K562 (cell line): Measurements from ENCODE around the gene SLC7A11. TPM values are rescaled to one million over a fixed set of nuclear protein-coding genes. Genes with fewer than 3 reads are reported as not detected.
A peak's percentile ranks its signal among the peaks of the same experiment; 100 is the strongest.

ENCODE experiments used
- CBX5 ChIP-seq: IDR thresholded peaks from 2 replicates; pipeline ENCODE4 v1.6.1; 2014; ENCODE audit warnings: low read depth, borderline replicate concordance
- DDX20 ChIP-seq: fragments of 450-650 bp; IDR thresholded peaks from 2 replicates; pipeline ENCODE4 v1.6.1; 2016; ENCODE audit warnings: missing genetic modification characterization, low read depth, mild to moderate bottlenecking, missing compliant biosample characterization, moderate library complexity
- EGR1 ChIP-seq: fragments of 450-650 bp; conservative IDR thresholded peaks from 2 replicates; pipeline ENCODE4 v1.6.1; 2017; ENCODE audit warnings: mild to moderate bottlenecking
- FOXJ2 ChIP-seq: fragments of 200-800 bp; sonication (Bioruptor generic); IDR thresholded peaks from 2 replicates; pipeline ENCODE4 v1.6.1; 2016; ENCODE audit warnings: missing genetic modification characterization, missing compliant biosample characterization
- FOXM1 ChIP-seq, 2 experiments: fragments of 450-650 bp in 1 of 2; sonication (generic) in 1 of 2; formaldehyde crosslinking in 1 of 2; IDR thresholded peaks; 2 replicates each; pipeline versions ENCODE4 v1.6.1 to v1.9.0; 2017 to 2022; ENCODE audit warnings: low read depth in 2 of 2, mild to moderate bottlenecking in 2 of 2, missing genetic modification reagents in 1 of 2, moderate library complexity in 1 of 2
- MECOM ChIP-seq: fragments of 250-450 bp; sonication (Bioruptor Pico); IDR thresholded peaks from 2 replicates; pipeline ENCODE4 v1.8.0; 2022; ENCODE audit warnings: inconsistent platforms
- NCOA2 ChIP-seq, 2 experiments: fragments of 450-650 bp; IDR thresholded peaks; 2 replicates each; pipeline ENCODE4 v1.6.1; 2018; ENCODE audit warnings: mild to moderate bottlenecking in 2 of 2, moderate library complexity in 1 of 2; ENCODE audit not compliant: partially characterized antibody in 2 of 2
- RFX7 ChIP-seq: fragments of 250-450 bp; sonication (Bioruptor Pico); IDR thresholded peaks from 2 replicates; pipeline ENCODE4 v1.5.1; 2021; ENCODE audit warnings: mild to moderate bottlenecking
- RNF2 ChIP-seq: sonication (generic); IDR thresholded peaks from 2 replicates; pipeline ENCODE4 v1.6.1; 2016
- SPI1 ChIP-seq: IDR thresholded peaks from 2 replicates; pipeline ENCODE4 v1.6.1; 2011; ENCODE audit warnings: low read depth, low read length, control low read depth, borderline replicate concordance
- TAF1 ChIP-seq: IDR thresholded peaks from 2 replicates; pipeline ENCODE4 v1.6.1; 2011; ENCODE audit warnings: mild to moderate bottlenecking, low read length, moderate library complexity; ENCODE audit not compliant: insufficient read depth, control insufficient read depth, severe bottlenecking; ENCODE audit errors: extremely low read depth
- TCFL5 ChIP-seq: fragments of 250-450 bp; sonication (Bioruptor Pico); conservative IDR thresholded peaks from 2 replicates; pipeline ENCODE4 v1.6.1; 2021; ENCODE audit warnings: mild to moderate bottlenecking, moderate library complexity, matching md5 sums
- ZNF12 ChIP-seq: sonication (generic); formaldehyde crosslinking; IDR thresholded peaks from 2 replicates; pipeline ENCODE4 v1.4.0; 2020; ENCODE audit warnings: mild to moderate bottlenecking, missing genetic modification reagents
- ZNF354B ChIP-seq: fragments of 250-450 bp; sonication (Bioruptor Pico); IDR thresholded peaks from 2 replicates; pipeline ENCODE4 v1.4.0; 2020
- ZNF584 ChIP-seq: fragments of 200-800 bp; sonication (Bioruptor generic); IDR thresholded peaks from 2 replicates; pipeline ENCODE4 v1.6.1; 2016; ENCODE audit warnings: low read depth, mild to moderate bottlenecking, missing genetic modification characterization, missing compliant biosample characterization
- ZNF668 ChIP-seq: fragments of 250-450 bp; sonication (Bioruptor Pico); IDR thresholded peaks from 2 replicates; pipeline ENCODE4 v1.8.0; 2022; ENCODE audit warnings: mild to moderate bottlenecking, inconsistent platforms
- polyA plus RNA-seq, 8 experiments: library from polyadenylated mRNA; depleted of rRNA in 4 of 8; stranded (reverse) in 5 of 8; unstranded in 3 of 8; fragments of >200 nt; fragmentation: Nextera tagmentation in 2 of 8; fragmentation: Illumina TruSeq in 1 of 8; extraction: Ambion mirVana in 2 of 8; extraction: Trizol in 1 of 8; gene quantifications; 2 replicates each; pipeline versions ENCODE4 v1.2.1 to v1.2.3, GENCODE V29; 2011 to 2014; ENCODE audit warnings: inconsistent platforms in 1 of 8, missing spikeins in 1 of 8
- total RNA-seq, 7 experiments: library from RNA; depleted of rRNA in 6 of 7; stranded (reverse); fragments of >200 nt in 6 of 7; fragmentation: Illumina TruSeq in 2 of 7; extraction: Trizol in 2 of 7; gene quantifications; 2 replicates each; pipeline versions ENCODE4 v1.2.1 to v1.2.3, GENCODE V29; 2011 to 2021; ENCODE audit warnings: low replicate concordance in 1 of 7
- TF ChIP-seq, protein P1 (sequence below): fragments of 450-650 bp; conservative IDR thresholded peaks from 2 replicates; pipeline ENCODE4 v1.6.1; 2016; ENCODE audit warnings: missing genetic modification characterization, low read depth, mild to moderate bottlenecking, control low read depth, missing compliant biosample characterization
- TF ChIP-seq, protein P2 (sequence below): fragments of 250-450 bp; sonication (Bioruptor Pico); IDR thresholded peaks from 2 replicates; pipeline ENCODE4 v1.4.0; 2020; ENCODE audit warnings: borderline replicate concordance
- TF ChIP-seq, protein P3 (sequence below), 2 experiments: fragments of 450-650 bp in 1 of 2; sonication (generic) in 1 of 2; formaldehyde crosslinking in 1 of 2; IDR thresholded peaks in 1 of 2; conservative IDR thresholded peaks in 1 of 2; 2 replicates each; pipeline versions ENCODE4 v1.6.1 to v1.8.1; 2016 to 2023; ENCODE audit warnings: mild to moderate bottlenecking in 2 of 2, moderate library complexity in 2 of 2, inconsistent platforms in 1 of 2, missing genetic modification reagents in 1 of 2
- TF ChIP-seq, protein P4 (sequence below): sonication (generic); formaldehyde crosslinking; IDR thresholded peaks from 2 replicates; pipeline ENCODE4 v1.5.0; 2020; ENCODE audit warnings: missing genetic modification reagents
- TF ChIP-seq, protein P5 (sequence below): fragments of 450-650 bp; conservative IDR thresholded peaks from 2 replicates; pipeline ENCODE4 v1.6.1; 2016; ENCODE audit warnings: missing genetic modification characterization, low read depth, mild to moderate bottlenecking, missing compliant biosample characterization, moderate library complexity

The SLC7A11 gene
- total and polyA plus RNA-seq, 9 of the 15 experiments (the other 6 are each of a cell fraction or from before 2014, with no cell fraction given), result 4.5 to 26.1 (median 13.5) TPM

DNA sequence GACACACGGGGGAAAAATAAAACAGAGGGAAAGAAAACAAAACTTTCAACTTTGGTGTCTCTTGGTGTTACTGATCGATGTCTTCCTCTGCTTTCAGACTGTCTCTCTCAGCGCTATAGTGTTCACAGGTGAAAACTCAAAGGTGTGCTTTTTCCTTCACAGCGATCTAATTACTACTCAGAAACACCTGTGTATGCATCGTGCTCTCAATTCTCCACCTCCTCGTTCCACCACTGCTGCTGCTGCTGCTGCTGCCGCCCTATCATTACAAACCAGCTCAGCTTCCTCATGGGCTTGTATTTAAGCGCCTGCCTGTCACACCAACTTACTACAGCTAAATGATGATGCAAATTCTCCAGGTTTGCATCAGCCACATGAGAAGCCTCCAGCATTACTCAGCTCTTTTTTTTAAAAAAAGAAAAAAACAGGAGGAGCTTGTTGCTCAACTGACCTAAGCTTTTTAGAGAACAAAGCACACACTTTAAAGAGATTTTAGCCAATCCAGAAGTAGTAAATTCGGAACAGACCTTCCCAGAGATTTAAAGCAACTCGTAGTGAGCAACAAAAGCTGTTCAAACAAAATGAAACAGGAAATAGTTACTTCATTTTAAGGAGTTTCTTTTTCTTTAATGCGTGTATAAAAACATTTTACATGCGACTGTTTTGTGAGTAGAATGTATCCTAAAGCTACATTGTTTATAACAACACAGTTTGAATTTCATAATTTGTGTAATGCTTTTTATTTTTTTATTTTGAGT is at the start of gene SLC7A11 (continued):
- 0 out of 2 replicates have a peak, but pooled peaks have one; percentile 14 for TF ChIP-seq DDX20 (tag)
- no peak for TF ChIP-seq EGR1
- TF ChIP-seq ZNF584 (CRISPR knock-in tag), result no peak; the same call in 1 of the 2 replicates
- TF ChIP-seq, protein P1, sequence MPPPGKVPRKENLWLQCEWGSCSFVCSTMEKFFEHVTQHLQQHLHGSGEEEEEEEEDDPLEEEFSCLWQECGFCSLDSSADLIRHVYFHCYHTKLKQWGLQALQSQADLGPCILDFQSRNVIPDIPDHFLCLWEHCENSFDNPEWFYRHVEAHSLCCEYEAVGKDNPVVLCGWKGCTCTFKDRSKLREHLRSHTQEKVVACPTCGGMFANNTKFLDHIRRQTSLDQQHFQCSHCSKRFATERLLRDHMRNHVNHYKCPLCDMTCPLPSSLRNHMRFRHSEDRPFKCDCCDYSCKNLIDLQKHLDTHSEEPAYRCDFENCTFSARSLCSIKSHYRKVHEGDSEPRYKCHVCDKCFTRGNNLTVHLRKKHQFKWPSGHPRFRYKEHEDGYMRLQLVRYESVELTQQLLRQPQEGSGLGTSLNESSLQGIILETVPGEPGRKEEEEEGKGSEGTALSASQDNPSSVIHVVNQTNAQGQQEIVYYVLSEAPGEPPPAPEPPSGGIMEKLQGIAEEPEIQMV, result no peak
- TF ChIP-seq, protein P2, sequence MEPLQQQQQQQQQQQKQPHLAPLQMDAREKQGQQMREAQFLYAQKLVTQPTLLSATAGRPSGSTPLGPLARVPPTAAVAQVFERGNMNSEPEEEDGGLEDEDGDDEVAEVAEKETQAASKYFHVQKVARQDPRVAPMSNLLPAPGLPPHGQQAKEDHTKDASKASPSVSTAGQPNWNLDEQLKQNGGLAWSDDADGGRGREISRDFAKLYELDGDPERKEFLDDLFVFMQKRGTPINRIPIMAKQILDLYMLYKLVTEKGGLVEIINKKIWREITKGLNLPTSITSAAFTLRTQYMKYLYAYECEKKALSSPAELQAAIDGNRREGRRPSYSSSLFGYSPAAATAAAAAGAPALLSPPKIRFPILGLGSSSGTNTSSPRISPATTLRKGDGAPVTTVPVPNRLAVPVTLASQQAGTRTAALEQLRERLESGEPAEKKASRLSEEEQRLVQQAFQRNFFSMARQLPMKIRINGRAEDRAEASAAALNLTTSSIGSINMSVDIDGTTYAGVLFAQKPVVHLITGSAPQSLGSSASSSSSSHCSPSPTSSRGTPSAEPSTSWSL (CRISPR knock-in tag), result no peak
- TF ChIP-seq, protein P3, sequence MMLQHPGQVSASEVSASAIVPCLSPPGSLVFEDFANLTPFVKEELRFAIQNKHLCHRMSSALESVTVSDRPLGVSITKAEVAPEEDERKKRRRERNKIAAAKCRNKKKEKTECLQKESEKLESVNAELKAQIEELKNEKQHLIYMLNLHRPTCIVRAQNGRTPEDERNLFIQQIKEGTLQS (IDR thresholded peaks at IDR 0.05), result peak; percentile 100
- TF ChIP-seq, protein P3 (CRISPR knock-in tag; conservative IDR thresholded peaks at IDR 0.05), result peak; percentile 95
- TF ChIP-seq CBX5, result no peak
- TF ChIP-seq RFX7 (CRISPR knock-in tag), result no peak
- TF ChIP-seq ZNF354B (CRISPR knock-in tag), result no peak
- TF ChIP-seq TAF1, result peak; percentile 99
- TF ChIP-seq TCFL5, result no peak
- TF ChIP-seq, protein P4, sequence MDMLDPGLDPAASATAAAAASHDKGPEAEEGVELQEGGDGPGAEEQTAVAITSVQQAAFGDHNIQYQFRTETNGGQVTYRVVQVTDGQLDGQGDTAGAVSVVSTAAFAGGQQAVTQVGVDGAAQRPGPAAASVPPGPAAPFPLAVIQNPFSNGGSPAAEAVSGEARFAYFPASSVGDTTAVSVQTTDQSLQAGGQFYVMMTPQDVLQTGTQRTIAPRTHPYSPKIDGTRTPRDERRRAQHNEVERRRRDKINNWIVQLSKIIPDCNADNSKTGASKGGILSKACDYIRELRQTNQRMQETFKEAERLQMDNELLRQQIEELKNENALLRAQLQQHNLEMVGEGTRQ, result no peak
- TF ChIP-seq RNF2, result peak; percentile 87
- TF ChIP-seq, protein P5, sequence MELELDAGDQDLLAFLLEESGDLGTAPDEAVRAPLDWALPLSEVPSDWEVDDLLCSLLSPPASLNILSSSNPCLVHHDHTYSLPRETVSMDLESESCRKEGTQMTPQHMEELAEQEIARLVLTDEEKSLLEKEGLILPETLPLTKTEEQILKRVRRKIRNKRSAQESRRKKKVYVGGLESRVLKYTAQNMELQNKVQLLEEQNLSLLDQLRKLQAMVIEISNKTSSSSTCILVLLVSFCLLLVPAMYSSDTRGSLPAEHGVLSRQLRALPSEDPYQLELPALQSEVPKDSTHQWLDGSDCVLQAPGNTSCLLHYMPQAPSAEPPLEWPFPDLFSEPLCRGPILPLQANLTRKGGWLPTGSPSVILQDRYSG (tag), result no peak
- TF ChIP-seq MECOM (CRISPR knock-in tag), result no peak
- TF ChIP-seq SPI1, result no peak
- no peak for TF ChIP-seq NCOA2 (IDR thresholded peaks at IDR 0.05; ENCODE audit: partially characterized antibody in 2 of 2)
- peak; percentile 99 for TF ChIP-seq FOXM1 (IDR thresholded peaks at IDR 0.05; ENCODE audit: low read depth)
- TF ChIP-seq FOXM1 (CRISPR knock-in tag; IDR thresholded peaks at IDR 0.05; ENCODE audit: low read depth), result no peak
- TF ChIP-seq ZNF12, result no peak
- peak; percentile 94; the same call in 1 of the 2 replicates for TF ChIP-seq FOXJ2 (tag)
- TF ChIP-seq ZNF668 (CRISPR knock-in tag), result no peak
